ENCODE measurements around the gene CPS1. TPM values are rescaled to one million over a fixed set of nuclear protein-coding genes. Genes with fewer than 3 reads are reported as not detected.

Gene CPS1
- total and polyA plus RNA-seq, 10 donors: 0.30 to 8.1 (median 3.2) TPM

GRCh38 chr2:210584834-210585233, 28.4 kb downstream of the CPS1 start:
- intact Hi-C loops (cut with DNase I; ENCODE audit: low total_unique reads): no loop called here
- 79 to 89% (median 82%) methylated on average over 2 of the region's 2 CpGs for WGBS, 5 donors
- no peak for DNase-seq

DNA sequence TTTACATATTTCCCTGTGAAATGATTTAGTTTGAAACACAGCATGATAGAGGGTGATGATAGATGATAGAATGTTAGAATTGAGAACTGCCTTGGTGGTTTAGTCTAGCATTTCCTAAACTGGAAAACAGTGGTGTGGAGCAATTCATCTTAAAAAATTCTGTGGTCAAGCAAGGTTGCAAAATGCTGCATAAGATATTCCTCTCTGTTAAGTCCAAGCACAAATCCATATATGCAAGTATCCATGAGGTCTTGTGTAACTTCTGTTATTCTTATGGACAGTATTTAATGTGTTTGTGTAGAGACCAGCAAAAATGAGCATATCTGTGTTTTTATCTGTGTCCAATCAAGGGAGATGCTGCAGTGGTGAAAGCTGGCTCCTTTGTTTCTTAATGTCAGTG, 30.0 kb downstream of the CPS1 start:
- DNase-seq: no peak
- Histone ChIP-seq H3K36me3 (no peaks in the 10 kb centered on the region), H3K4me3 (no peak overlapping the region), H3K9me3 (no peaks in the 10 kb centered on the region), H3K27me3 (replicated peaks in 1 of 7) (no peaks in the 10 kb centered on the region), H3K4me1 (no peaks in the 10 kb centered on the region), H3K27ac (no peak overlapping the region)
- intact Hi-C loops (cut with DNase I; ENCODE audit: low total_unique reads): no loop called here
- TF ChIP-seq CTCF (IDR thresholded peaks at IDR 0.05 in 8 of 11, conservative IDR thresholded peaks at IDR 0.05 in 3 of 11) (no peak), POLR2AphosphoS5 (IDR thresholded peaks at IDR 0.05) (no peak), POLR2A (IDR thresholded peaks at IDR 0.05) (no peak)

More at GRCh38 chr2:210584834-210585233, 28.4 kb downstream of the CPS1 start:
- Histone ChIP-seq H3K27me3 (replicated peaks in 1 of 7) (no peaks in the 10 kb centered on the region), H3K36me3 (no peaks in the 10 kb centered on the region), H3K27ac (no peak overlapping the region), H3K9me3 (no peaks in the 10 kb centered on the region), H3K4me1 (no peaks in the 10 kb centered on the region), H3K4me3 (no peak overlapping the region)
- TF ChIP-seq POLR2AphosphoS5 (IDR thresholded peaks at IDR 0.05) (no peak), POLR2A (IDR thresholded peaks at IDR 0.05) (no peak), CTCF (IDR thresholded peaks at IDR 0.05 in 8 of 11, conservative IDR thresholded peaks at IDR 0.05 in 3 of 11) (no peak)

- no peak for DNase-seq
- Histone ChIP-seq H3K36me3 (no peaks in the 10 kb centered on the region), H3K4me3 (no peak overlapping the region), H3K27ac (no peak overlapping the region), H3K4me1 (no peaks in the 10 kb centered on the region), H3K27me3 (replicated peaks in 1 of 7) (no peaks in the 10 kb centered on the region), H3K9me3 (no peaks in the 10 kb centered on the region)
- intact Hi-C loops (cut with DNase I; ENCODE audit: low total_unique reads): no loop called here
- TF ChIP-seq POLR2AphosphoS5 (IDR thresholded peaks at IDR 0.05): no peak
- no peak for TF ChIP-seq CTCF (IDR thresholded peaks at IDR 0.05 in 8 of 11, conservative IDR thresholded peaks at IDR 0.05 in 3 of 11)
- no peak for TF ChIP-seq POLR2A (IDR thresholded peaks at IDR 0.05)
- WGBS, 5 donors: 78 to 87% (median 82%) methylated on average over 2 of the region's 2 CpGs
Observed at GRCh38 chr2:210591663-210592062, 35.3 kb downstream of the CPS1 start.

DNA sequence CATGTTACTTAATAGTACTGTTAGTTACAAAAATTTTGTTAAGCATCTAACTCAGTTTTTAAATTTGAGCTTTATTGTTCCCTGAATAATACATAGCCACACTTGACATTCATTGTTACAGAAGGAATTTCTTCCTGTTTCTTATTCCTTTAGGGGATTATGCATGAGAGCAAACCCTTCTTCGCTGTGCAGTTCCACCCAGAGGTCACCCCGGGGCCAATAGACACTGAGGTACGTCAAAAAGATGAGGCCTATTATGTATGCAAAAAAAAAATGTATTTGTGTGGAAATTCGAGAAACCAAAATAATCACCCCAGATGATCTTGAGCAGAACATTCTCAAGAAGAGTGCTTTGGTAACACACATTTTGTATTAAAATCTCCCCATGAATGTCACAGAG, 36.3 kb downstream of the CPS1 start:
- 68 to 84% (median 75%) methylated on average over 4 of the region's 4 CpGs for WGBS, 5 donors
- intact Hi-C loops (cut with DNase I; ENCODE audit: low total_unique reads): no loop called here
- DNase-seq: no peak
- TF ChIP-seq CTCF (IDR thresholded peaks at IDR 0.05 in 8 of 11, conservative IDR thresholded peaks at IDR 0.05 in 3 of 11) (no peak), POLR2A (IDR thresholded peaks at IDR 0.05) (no peak), POLR2AphosphoS5 (IDR thresholded peaks at IDR 0.05) (no peak)
- H3K27me3 ChIP-seq (replicated peaks in 1 of 7): no peaks in the 10 kb centered on the region
- no peak overlapping the region for H3K27ac ChIP-seq
- no peaks in the 10 kb centered on the region for H3K4me1 ChIP-seq
- H3K36me3 ChIP-seq: no peaks in the 10 kb centered on the region
- H3K4me3 ChIP-seq: no peak overlapping the region
- peaks cover 0 to 2% (median under 1%) of the 10 kb centered on the region in 8 donors for H3K9me3 ChIP-seq
